ENCODE measurements around the gene SPACDR. TPM values are rescaled to one million over a fixed set of nuclear protein-coding genes. Genes with fewer than 3 reads are reported as not detected.

The SPACDR gene
- total RNA-seq, 1 donor from 2014 or later, result 1.7 TPM

DNA sequence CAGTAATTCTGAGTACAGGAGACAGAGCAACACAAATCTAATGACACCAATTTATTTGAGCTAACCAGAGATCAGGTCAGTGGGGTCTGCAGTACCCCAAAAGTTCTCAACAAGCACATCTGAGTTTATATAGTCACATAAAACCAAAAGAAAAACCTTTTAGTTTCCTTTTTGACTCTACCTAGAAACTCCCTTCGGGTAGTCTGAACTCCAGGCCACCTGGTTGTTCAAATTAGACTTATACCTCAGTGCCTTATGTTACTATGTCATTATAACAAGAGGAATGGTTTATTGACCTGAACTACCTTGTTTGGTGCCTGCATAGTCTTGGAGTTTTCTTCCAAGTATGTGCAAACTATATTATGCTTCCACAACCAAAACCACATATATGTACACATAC is 50.2 kb downstream of the SPACDR start:
- H3K4me1 ChIP-seq, result no peaks in the 10 kb centered on the region
- H3K27ac ChIP-seq, result no peak overlapping the region
- H3K9me3 ChIP-seq, result no peaks in the 10 kb centered on the region
- no peak for ATAC-seq
- no peak for DNase-seq
- intact Hi-C loops (cut with DNase I), result no loop called here
- H3K27me3 ChIP-seq (ENCODE audit: low read depth), result no peaks in the 10 kb centered on the region
- no peaks in the 10 kb centered on the region for H3K36me3 ChIP-seq
- TF ChIP-seq, protein P1, sequence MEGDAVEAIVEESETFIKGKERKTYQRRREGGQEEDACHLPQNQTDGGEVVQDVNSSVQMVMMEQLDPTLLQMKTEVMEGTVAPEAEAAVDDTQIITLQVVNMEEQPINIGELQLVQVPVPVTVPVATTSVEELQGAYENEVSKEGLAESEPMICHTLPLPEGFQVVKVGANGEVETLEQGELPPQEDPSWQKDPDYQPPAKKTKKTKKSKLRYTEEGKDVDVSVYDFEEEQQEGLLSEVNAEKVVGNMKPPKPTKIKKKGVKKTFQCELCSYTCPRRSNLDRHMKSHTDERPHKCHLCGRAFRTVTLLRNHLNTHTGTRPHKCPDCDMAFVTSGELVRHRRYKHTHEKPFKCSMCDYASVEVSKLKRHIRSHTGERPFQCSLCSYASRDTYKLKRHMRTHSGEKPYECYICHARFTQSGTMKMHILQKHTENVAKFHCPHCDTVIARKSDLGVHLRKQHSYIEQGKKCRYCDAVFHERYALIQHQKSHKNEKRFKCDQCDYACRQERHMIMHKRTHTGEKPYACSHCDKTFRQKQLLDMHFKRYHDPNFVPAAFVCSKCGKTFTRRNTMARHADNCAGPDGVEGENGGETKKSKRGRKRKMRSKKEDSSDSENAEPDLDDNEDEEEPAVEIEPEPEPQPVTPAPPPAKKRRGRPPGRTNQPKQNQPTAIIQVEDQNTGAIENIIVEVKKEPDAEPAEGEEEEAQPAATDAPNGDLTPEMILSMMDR (IDR thresholded peaks at IDR 0.05), result no peak
- no peak overlapping the region for H3K4me3 ChIP-seq

DNA sequence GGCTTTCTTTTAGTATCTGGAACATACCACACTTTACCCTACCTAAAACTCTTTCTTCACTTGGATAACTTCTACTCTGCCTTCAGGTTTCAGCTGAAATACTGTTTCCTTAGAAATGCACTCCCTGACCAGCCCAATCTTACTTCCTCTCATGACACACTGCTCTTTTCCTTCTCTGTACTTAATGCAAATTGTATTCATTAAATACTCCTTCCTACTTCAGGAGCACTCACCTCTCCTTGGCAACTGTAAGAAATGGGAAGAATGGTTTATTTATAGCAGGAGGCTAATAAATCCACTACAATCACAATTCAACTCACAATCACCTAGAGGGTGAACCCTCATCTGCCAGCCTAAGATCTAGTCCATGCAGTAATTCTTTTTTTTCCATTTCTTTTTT is 50.7 kb downstream of the SPACDR start:
- Histone ChIP-seq H3K27me3 (ENCODE audit: low read depth) (no peaks in the 10 kb centered on the region), H3K4me1 (no peaks in the 10 kb centered on the region), H3K9me3 (no peaks in the 10 kb centered on the region), H3K4me3 (no peak overlapping the region), H3K36me3 (no peaks in the 10 kb centered on the region), H3K27ac (no peak overlapping the region)
- TF ChIP-seq, protein P1 (IDR thresholded peaks at IDR 0.05), result no peak
- ATAC-seq, result no peak
- no peak for DNase-seq
- intact Hi-C loops (cut with DNase I), result no loop called here

GRCh38 chr7:100411101-100411500 is 53.0 kb downstream of the SPACDR start:
- no peak for DNase-seq
- H3K36me3 ChIP-seq, result no peaks in the 10 kb centered on the region
- TF ChIP-seq, protein P1 (IDR thresholded peaks at IDR 0.05), result no peak
- no peak overlapping the region for H3K27ac ChIP-seq
- H3K4me1 ChIP-seq, result no peaks in the 10 kb centered on the region
- H3K27me3 ChIP-seq (ENCODE audit: low read depth), result no peaks in the 10 kb centered on the region
- intact Hi-C loops (cut with DNase I), result no loop called here
- ATAC-seq, result no peak
- H3K4me3 ChIP-seq, result no peak overlapping the region
- no peaks in the 10 kb centered on the region for H3K9me3 ChIP-seq

DNA sequence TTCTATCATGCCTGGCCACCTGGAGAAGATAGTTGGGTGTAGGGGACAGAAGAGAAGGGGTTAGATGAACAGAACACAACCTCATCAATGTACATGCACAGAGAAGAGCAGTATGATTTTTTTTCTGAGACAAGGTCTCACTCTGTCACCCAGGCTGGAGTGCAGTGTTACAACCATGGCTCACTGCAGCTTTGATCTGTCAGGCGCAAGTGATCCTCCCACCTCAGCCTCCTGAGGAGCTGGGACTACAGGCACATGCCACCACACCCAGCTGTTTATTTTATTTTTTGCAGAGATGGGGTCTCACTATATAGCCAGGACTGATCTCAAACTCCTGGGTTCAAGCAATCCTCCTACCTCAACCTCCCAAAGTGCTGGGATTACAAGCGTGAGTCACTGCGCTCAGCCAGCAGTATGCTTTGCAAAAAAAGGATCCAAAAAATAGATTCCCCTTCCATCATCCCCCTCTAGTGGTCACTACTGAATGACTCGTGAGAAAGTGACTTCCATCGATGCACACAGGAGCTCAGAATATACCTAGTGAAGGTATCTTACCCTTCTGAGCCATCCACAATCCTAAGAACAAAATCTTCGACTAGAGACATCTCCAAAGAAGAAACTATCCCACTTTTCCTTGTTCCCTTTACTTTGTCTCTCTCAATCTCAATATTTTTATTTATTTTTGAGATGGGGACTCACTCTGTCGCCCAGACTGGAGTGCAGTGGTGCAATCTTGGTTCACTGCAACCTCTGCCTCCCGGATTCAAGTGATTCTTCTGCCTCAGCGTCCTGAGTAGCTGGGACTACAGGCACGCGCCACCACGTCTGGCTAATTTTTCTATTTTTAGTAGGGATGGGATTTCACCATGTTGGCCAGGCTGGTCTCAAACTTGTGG is 56.5 kb downstream of the SPACDR start:
- H3K4me3 ChIP-seq, result no peak overlapping the region
- no peaks in the 10 kb centered on the region for H3K9me3 ChIP-seq
- TF ChIP-seq, protein P1 (IDR thresholded peaks at IDR 0.05), result peak; percentile 48
- peak; percentile 51 to 76 for ATAC-seq
- H3K27ac ChIP-seq, result no peak overlapping the region
- no peaks in the 10 kb centered on the region for H3K36me3 ChIP-seq
- no peaks in the 10 kb centered on the region for H3K4me1 ChIP-seq
- no peak for DNase-seq
- intact Hi-C loops (cut with DNase I), result no loop called here
- no peaks in the 10 kb centered on the region for H3K27me3 ChIP-seq (ENCODE audit: low read depth)

GRCh38 chr7:100406767-100407166 is 57.3 kb downstream of the SPACDR start:
- no peak overlapping the region for H3K27ac ChIP-seq
- H3K4me3 ChIP-seq, result no peak overlapping the region
- no peak for ATAC-seq

More at GRCh38 chr7:100406767-100407166, 57.3 kb downstream of the SPACDR start:
- H3K9me3 ChIP-seq, result no peaks in the 10 kb centered on the region
- TF ChIP-seq, protein P1 (IDR thresholded peaks at IDR 0.05), result no peak
- H3K27me3 ChIP-seq (ENCODE audit: low read depth), result no peaks in the 10 kb centered on the region
- DNase-seq, result no peak
- H3K4me1 ChIP-seq, result no peaks in the 10 kb centered on the region
- intact Hi-C loops (cut with DNase I), result no loop called here
- no peaks in the 10 kb centered on the region for H3K36me3 ChIP-seq

Other genes starting within 250 kb of the SPACDR start
- not detected for gene PVRIG, start 244.3 kb downstream of the SPACDR start, total RNA-seq
- gene SPDYE3, start 156.6 kb downstream of the SPACDR start, total RNA-seq, result not detected
- 35.9 TPM for gene PILRB, start 106.1 kb downstream of the SPACDR start, total RNA-seq
- 48.7 TPM for gene PILRA, start 90.8 kb downstream of the SPACDR start, total RNA-seq
- 4.9 TPM for gene ZCWPW1, start 35.6 kb downstream of the SPACDR start, total RNA-seq
- 36.3 TPM for gene MEPCE, start 34.4 kb downstream of the SPACDR start, total RNA-seq
- 24.5 TPM for gene PPP1R35, start 27.8 kb downstream of the SPACDR start, total RNA-seq
- gene TSC22D4, start 15.0 kb upstream of the SPACDR start, total RNA-seq, result 53.6 TPM
- 1.1 TPM for gene NYAP1, start 19.7 kb upstream of the SPACDR start, total RNA-seq
- 22.9 TPM for gene AGFG2, start 74.9 kb upstream of the SPACDR start, total RNA-seq
- gene SAP25, start 109.6 kb upstream of the SPACDR start, total RNA-seq, result 10.6 TPM
- 80.3 TPM for gene LRCH4, start 121.9 kb upstream of the SPACDR start, total RNA-seq
- 0.74 TPM for gene FBXO24, start 122.1 kb upstream of the SPACDR start, total RNA-seq
- 75.2 TPM for gene PCOLCE, start 138.1 kb upstream of the SPACDR start, total RNA-seq
- 19.5 TPM for gene MOSPD3, start 148.3 kb upstream of the SPACDR start, total RNA-seq
- gene TFR2, start 177.3 kb upstream of the SPACDR start, total RNA-seq, result 0.35 TPM
- not detected for gene ACTL6B, start 192.2 kb upstream of the SPACDR start, total RNA-seq
- gene GNB2, start 209.5 kb upstream of the SPACDR start, total RNA-seq, result 247 TPM
- gene GIGYF1, start 230.0 kb upstream of the SPACDR start, total RNA-seq, result 53.4 TPM
- 21.5 TPM for gene POP7, start 241.9 kb upstream of the SPACDR start, total RNA-seq

All from lower lobe of right lung (tissue), 2 donors.